SK-N-MC (cell line): ENCODE data around the gene TYK2.

Source experiments
- DNase-seq: peaks from one replicate; pipeline ENCODE4 v3.0.0-alpha.2; 2011; ENCODE audit warnings: low read depth, low spot score
- H3K27ac ChIP-seq: fragments of 200-600 bp; sonication (generic); 2 replicates; pipeline ENCODE4 v1.5.1; 2016; ENCODE audit warnings: mixed run types
- H3K36me3 ChIP-seq: fragments of 200-600 bp; sonication (generic); 2 replicates; pipeline ENCODE4 v1.6.1; 2017; ENCODE audit warnings: antibody characterized with exemption, low read length, mixed read lengths; ENCODE audit not compliant: insufficient read depth
- H3K4me3 ChIP-seq: fragments of 200-600 bp; sonication (generic); 2 replicates; pipeline ENCODE4 v1.5.1; 2016
- H3K9ac ChIP-seq: fragments of 200-600 bp; sonication (generic); 2 replicates; pipeline ENCODE4 v1.8.0; 2017; ENCODE audit warnings: mixed run types, mixed read lengths; ENCODE audit not compliant: insufficient read length
- H3K9me3 ChIP-seq: fragments of 200-600 bp; sonication (generic); 2 replicates; pipeline ENCODE4 v1.6.1; 2017; ENCODE audit warnings: low read depth, mild to moderate bottlenecking, antibody characterized with exemption, low read length, moderate library complexity, mixed read lengths
- EZH2 ChIP-seq: fragments of 200-600 bp; sonication (generic); IDR thresholded peaks from one replicate; pipeline ENCODE4 v1.6.1; 2017; ENCODE audit warnings: antibody characterized with exemption
- FOXP2 ChIP-seq: optimal IDR thresholded peaks from 2 replicates; pipeline ENCODE3; 2011; ENCODE audit warnings: mild to moderate bottlenecking, moderate library complexity; ENCODE audit not compliant: insufficient read depth; ENCODE audit errors: extremely low read length, control extremely low read depth
- POLR2AphosphoS5 ChIP-seq: IDR thresholded peaks from 2 replicates; pipeline ENCODE4 v1.6.1; 2012; ENCODE audit warnings: mild to moderate bottlenecking, low read depth, low read length, borderline replicate concordance

The TYK2 gene

GRCh38 chr19:10419646-10420443 lies 39.5 kb upstream of the TYK2 start:
- Histone ChIP-seq H3K9me3 (no peaks in the 10 kb centered on the region), H3K4me3 (peak overlapping the region; percentile 100), H3K9ac (peak overlapping the region; percentile 78), H3K27ac (peak overlapping the region; percentile 96), H3K36me3 (no peaks in the 10 kb centered on the region)
- TF ChIP-seq EZH2 (no peak), POLR2AphosphoS5 (no peak; the same call in none of the 2 replicates), FOXP2 (no peak)
- DNase-seq: peak; percentile 82

DNA sequence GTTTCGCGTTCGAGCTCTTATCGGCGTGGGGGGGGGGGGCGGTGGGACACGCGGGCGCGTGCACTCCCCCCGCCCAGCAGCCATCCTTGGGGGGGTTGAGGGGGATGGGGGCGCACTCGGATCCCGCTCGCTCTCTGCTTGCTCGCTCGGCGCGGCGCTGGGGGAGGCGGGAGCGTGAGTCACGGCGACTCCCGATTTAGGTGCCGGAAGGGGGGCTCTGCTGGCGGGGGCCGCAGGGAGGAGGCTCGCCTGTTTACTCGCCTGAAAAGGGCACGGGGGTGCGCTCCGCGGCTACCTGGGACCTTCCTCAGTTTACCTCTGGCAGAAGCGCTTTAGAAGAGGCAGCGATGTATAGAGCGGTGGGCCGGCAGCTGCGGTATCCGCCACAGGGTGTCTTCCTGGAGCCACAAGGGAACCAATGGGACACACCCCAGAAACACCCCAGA lies 38.9 kb upstream of the TYK2 start:
- Histone ChIP-seq H3K9ac (peak overlapping the region; percentile 78), H3K36me3 (no peaks in the 10 kb centered on the region), H3K9me3 (peaks cover 3% of the 10 kb centered on the region; the same call in 1 of the 2 replicates), H3K27ac (peak overlapping the region; percentile 96), H3K4me3 (peak overlapping the region; percentile 100)
- DNase-seq: no peak
- TF ChIP-seq FOXP2: peak; percentile 18
- no peak; the same call in 1 of the 2 replicates for TF ChIP-seq POLR2AphosphoS5

- no peak for TF ChIP-seq POLR2AphosphoS5
- no peak for TF ChIP-seq EZH2
- TF ChIP-seq FOXP2: no peak
- H3K9me3 ChIP-seq: peaks cover 4% of the 10 kb centered on the region; the same call in 1 of the 2 replicates
- H3K36me3 ChIP-seq: no peaks in the 10 kb centered on the region
- no peak for DNase-seq
- peak overlapping the region; percentile 100 for H3K4me3 ChIP-seq
- peak overlapping the region; percentile 78 for H3K9ac ChIP-seq
- peak overlapping the region; percentile 96 for H3K27ac ChIP-seq
These were observed 38.3 kb upstream of the TYK2 start for GRCh38 chr19:10418485-10419199.

GRCh38 chr19:10418235-10418484 lies 37.8 kb upstream of the TYK2 start:
- peak overlapping the region; percentile 96 for H3K27ac ChIP-seq
- H3K4me3 ChIP-seq: peak overlapping the region; percentile 100
- H3K9ac ChIP-seq: no peak overlapping the region
- DNase-seq: no peak
- no peaks in the 10 kb centered on the region for H3K36me3 ChIP-seq
- TF ChIP-seq POLR2AphosphoS5 (no peak), EZH2 (no peak)
- H3K9me3 ChIP-seq: peaks cover 4% of the 10 kb centered on the region; the same call in 1 of the 2 replicates

DNA sequence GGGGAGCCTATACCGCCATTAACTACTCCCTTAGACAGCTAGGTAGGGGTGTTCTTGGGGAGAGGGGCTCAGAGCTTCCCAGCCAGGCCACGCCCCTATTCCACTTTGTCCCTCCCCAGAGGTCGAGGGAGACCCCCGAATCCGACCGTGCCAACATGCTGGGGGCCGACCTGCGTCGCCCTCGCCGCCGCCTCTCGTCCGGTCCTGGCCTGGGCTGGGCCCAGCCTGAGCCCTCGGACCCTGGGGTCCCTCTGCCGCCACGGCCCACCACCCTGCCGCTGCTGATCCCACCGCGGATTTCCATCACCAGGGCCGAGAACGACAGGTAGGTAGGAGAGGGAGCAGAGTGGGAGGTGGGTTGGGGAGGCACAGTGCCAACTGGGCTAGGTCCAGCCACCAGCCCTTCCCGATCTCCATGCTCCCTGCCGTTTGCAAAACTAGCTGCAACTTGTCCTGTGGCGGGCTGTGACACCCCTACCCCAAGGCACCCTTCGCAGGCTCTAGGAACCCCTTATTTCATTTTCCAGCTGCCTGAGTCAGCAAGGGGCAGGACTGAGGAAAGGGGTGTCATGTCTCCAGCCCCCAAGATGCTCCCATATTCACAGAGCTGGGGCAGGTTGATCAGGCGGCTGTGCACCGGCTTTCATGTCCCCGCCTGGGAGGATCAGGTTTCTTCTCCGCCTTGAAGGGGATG lies 37.3 kb upstream of the TYK2 start:
- H3K27ac ChIP-seq: peak overlapping the region; percentile 96
- no peak overlapping the region for H3K9ac ChIP-seq
- peaks cover 4% of the 10 kb centered on the region; the same call in 1 of the 2 replicates for H3K9me3 ChIP-seq
- H3K36me3 ChIP-seq: no peaks in the 10 kb centered on the region
- no peak for DNase-seq
- TF ChIP-seq FOXP2 (no peak), EZH2 (no peak), POLR2AphosphoS5 (no peak)
- peak overlapping the region; percentile 100 for H3K4me3 ChIP-seq

- Histone ChIP-seq H3K27ac (peak overlapping the region; percentile 13; the same call in 1 of the 2 replicates), H3K36me3 (no peaks in the 10 kb centered on the region), H3K9ac (peak overlapping the region; percentile 77), H3K4me3 (peak overlapping the region; percentile 100), H3K9me3 (peaks cover 4% of the 10 kb centered on the region; the same call in 1 of the 2 replicates)
- peak; percentile 67 for DNase-seq
- no peak for TF ChIP-seq EZH2
- TF ChIP-seq FOXP2: peak; percentile 70
- peak; percentile 64; the same call in 1 of the 2 replicates for TF ChIP-seq POLR2AphosphoS5
These were observed 36.2 kb upstream of the TYK2 start for GRCh38 chr19:10416380-10417257.

- Histone ChIP-seq H3K9me3 (peaks cover 4% of the 10 kb centered on the region; the same call in 1 of the 2 replicates), H3K9ac (peak overlapping the region; percentile 77), H3K36me3 (no peaks in the 10 kb centered on the region), H3K27ac (peak overlapping the region; percentile 13; the same call in 1 of the 2 replicates), H3K4me3 (peak overlapping the region; percentile 100)
- no peak for DNase-seq
- TF ChIP-seq EZH2 (no peak), FOXP2 (no peak), POLR2AphosphoS5 (no peak)
These were observed 35.7 kb upstream of the TYK2 start for GRCh38 chr19:10416083-10416379.
